ENCODE results near the gene PLEKHA1.

Gene PLEKHA1

GRCh38 chr10:122379537-122379936 is 5.0 kb downstream of the PLEKHA1 start:
- no peak for DNase-seq

DNA sequence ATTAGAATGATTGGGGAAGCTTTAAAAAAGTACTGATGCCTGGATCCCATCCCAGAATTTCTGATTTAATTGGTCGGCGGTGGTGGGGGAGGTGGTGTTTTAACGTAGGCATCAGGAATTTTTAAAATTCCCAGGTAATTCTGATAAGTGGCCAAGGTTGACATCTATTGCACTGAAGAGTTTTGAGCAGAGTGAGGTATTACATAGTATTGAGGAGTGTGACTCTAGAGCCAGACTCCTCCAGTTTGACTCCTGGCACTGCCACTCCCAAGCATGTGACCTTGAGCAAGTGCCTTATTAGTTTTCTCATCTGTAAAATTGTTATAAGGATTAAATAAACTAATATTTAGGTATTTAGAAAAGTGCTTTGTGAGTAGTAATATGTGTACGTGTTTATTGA is 6.2 kb downstream of the PLEKHA1 start:
- no peak for DNase-seq

DNA sequence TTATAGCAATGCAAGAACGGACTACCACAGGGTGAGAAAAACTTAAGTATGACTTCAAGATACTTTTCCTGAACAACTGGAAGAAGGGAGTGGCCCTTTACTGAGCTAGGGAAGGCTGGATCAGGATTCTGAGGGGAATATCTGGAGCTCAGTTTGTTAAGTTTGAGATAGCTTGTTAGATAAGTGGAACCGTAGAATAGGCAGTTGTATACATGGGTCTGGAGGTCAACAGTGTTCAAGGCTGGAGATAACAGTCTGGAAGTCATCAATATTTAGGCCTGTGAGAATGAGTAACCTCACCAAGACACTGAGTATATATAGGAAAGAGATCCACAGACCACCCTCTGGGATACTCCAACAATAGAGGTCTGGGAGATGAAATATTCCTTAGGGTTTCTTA is 7.2 kb downstream of the PLEKHA1 start:
- DNase-seq = no peak

- DNase-seq = no peak
Measured at GRCh38 chr10:122386514-122386913, 12.0 kb downstream of the PLEKHA1 start.

DNA sequence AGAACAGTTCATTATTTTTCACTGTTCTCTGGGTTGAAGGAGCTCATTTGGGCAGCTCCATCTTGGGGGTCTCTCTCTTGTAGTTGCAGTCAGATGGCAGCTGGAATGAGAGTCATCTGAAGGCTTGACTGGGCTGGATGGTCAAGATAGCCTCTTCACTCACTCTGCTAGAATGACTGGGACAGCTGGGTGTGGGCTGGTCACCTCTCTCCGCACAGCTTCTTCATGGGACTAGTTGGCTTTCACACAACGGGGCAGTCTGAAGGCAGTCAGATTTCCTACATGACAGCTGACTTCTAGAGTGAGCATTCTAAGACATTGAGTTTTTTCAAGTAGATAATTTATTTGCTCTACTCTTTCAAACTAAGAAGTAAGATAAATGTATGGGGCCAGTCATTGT is 13.1 kb downstream of the PLEKHA1 start:
- DNase-seq = no peak

GRCh38 chr10:122388287-122388997 is 13.9 kb downstream of the PLEKHA1 start:
- DNase-seq = peak; percentile 14

GRCh38 chr10:122390271-122390670 is 15.8 kb downstream of the PLEKHA1 start:
- DNase-seq = no peak

- DNase-seq = no peak
Measured at GRCh38 chr10:122390679-122391078, 16.2 kb downstream of the PLEKHA1 start.

DNA sequence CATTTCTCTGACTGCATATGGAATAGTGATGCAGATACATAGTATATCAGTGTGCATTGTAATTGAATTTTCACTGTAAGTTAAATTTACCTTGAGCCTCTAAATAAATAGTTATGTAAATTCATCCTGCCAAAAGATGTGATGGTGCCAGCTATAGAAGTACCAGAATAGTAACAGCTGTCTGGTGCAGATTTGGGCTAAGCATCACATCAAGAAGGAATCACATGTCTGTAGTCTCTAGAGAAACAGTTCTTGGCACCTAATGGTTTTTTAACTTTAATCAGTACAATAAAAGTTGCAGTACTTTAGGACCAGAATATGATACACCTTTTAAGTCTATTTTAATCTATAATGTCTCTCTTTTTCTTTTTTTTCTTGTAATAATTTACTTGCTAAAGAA is 17.4 kb downstream of the PLEKHA1 start:
- no peak for DNase-seq

GRCh38 chr10:122392835-122393234 is 18.3 kb downstream of the PLEKHA1 start:
- no peak for DNase-seq

- no peak for DNase-seq
Measured at GRCh38 chr10:122393288-122393687, 18.8 kb downstream of the PLEKHA1 start.

GRCh38 chr10:122402548-122403131 is 28.1 kb downstream of the PLEKHA1 start:
- no peak for DNase-seq

GRCh38 chr10:122404576-122404975 is 30.1 kb downstream of the PLEKHA1 start:
- DNase-seq = no peak

DNA sequence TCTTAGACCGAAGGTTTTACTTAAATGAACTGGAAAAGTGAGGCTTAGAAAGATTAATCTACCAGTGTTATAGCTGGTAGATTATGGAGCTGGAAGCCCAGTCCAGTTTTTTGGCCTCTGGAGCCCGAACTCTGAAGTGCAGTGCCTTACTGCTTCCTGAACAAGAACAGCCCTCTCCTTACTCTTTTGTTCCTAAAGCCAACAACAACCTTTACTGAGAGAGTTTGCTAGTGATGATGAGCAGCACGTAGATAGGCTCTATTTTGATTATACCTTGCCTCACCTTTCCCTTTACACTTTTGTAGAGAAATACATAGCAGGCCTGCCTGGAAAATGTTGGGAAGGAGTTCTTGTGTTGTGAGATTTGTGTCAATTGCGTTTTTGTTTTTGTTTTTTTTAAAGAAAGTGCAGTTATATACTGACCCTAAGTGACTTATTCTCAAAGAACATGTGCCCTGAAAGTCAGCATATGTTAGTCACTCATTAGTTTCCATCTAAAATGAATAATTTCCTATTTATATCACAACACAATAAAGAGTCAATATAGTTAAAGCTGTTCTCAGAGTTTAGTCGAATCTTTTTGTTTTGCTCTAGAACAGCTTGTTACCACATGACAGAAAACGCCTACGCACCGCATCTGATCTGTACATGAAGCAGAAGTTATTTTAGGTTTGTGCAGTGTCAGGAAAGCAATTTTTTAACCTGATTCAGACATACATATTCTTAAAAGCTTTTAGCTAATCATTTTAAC is 33.0 kb downstream of the PLEKHA1 start:
- no peak for DNase-seq

- DNase-seq = no peak
Measured at GRCh38 chr10:122413327-122413726, 38.8 kb downstream of the PLEKHA1 start.

DNA sequence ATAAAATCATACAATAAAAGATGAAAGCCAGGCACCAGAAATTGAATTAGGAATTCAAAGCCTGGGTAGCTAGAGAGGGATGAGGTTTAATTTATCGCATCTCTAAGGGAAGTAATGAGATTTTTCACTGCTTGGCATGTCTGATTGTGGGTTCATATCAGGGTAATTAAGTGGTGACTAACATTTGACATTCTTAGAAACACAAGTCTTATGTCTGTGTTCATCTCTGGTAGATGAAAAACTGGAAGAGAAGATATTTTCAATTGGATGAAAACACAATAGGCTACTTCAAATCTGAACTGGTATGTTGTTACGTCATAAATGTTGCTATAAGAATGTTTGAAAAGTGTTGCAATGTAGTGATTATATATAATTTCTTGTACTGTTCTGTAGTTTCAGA is 43.2 kb downstream of the PLEKHA1 start:
- DNase-seq = no peak

DNA sequence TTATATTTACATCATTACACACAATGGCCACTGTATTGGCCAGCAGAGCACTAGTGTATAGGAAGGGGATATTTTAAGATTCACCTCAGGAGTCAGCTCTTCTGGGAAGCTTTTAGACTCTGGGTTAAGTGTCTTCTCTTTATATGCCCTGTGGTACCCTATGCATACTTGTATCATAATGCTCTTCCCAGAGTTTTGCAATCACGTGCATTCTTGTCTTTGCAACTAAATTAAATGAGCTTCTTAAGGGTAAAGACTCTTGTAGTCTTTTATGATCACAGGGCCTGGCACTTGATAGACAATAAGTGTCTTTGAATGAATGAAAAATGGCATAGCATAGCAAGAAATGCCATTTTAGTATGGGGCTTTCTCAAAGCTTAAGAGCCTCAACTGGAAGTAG is 44.5 kb downstream of the PLEKHA1 start:
- DNase-seq = no peak

DNA sequence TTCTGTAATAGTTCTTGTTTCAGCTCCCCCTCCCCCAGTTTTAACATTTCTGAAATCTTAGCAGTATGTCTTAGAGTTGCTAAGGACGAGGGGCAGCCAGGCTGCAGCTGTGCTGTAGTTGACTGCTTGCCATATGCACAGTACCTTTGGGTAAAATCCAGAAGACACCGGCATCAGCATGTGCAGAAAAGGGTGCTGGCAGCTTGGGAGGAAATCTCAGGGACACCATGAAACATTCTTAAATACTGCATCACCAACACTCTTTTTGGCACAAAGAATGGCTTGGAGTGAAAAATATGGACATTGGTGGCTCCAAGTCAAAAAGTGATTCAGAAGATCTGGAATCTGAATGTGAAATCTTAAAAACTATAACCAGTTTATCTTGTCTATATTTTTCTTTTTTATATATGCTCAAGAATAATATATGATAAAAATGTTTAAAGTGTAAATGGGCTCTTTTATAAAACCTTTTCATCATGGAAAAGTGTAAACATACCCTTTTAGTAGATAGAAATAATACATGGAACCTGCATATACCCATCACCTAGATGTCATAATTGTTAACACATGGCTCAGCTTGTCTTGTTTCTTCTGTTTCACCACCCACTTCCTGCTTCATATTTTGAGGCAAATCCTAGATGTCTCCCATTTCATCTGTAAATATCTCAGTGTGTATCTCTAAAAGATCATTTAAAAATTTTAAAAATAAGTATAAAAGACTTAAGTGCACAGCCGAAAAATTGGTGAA is 45.5 kb downstream of the PLEKHA1 start:
- DNase-seq = no peak

DNA sequence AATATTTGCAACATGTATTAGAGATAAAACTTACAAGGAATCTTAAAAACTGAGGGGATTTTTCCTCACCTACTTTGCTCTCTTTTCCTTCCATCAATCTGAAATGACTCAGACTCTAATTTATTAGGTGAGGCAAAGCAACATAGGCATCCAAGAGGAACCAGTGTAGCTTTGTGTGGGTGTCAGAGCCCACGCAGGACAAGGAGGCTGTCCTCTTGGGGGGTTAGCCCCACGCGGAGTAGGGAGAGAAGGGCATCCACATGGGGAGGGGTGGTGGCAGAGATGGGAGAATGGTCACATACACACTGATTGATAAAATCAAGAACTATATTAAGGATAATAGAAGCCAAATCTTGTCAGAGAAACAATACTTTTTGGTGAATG is 46.1 kb downstream of the PLEKHA1 start:
- no peak for DNase-seq

GRCh38 chr10:122421054-122421625 is 46.6 kb downstream of the PLEKHA1 start:
- DNase-seq = no peak

GRCh38 chr10:122421742-122422141 is 47.2 kb downstream of the PLEKHA1 start:
- no peak for DNase-seq

- no peak for DNase-seq
Measured at GRCh38 chr10:122422266-122422989, 47.9 kb downstream of the PLEKHA1 start.
